Neural cell (in vitro differentiated cells): ENCODE data around the gene MED13L.

Source experiments
- CTCF ChIP-seq: fragments of 450-650 bp; IDR thresholded peaks from 2 replicates; pipeline ENCODE4 v1.5.1; 2014; ENCODE audit warnings: antibody characterized with exemption, mild to moderate bottlenecking, moderate library complexity; ENCODE audit not compliant: poor library complexity, severe bottlenecking
- EP300 ChIP-seq: fragments of 450-650 bp; conservative IDR thresholded peaks from 2 replicates; pipeline ENCODE4 v1.6.1; 2014; ENCODE audit warnings: antibody characterized with exemption, mild to moderate bottlenecking, moderate library complexity; ENCODE audit not compliant: poor library complexity, severe bottlenecking
- MXI1 ChIP-seq: fragments of 450-650 bp; conservative IDR thresholded peaks from 2 replicates; pipeline ENCODE4 v1.6.1; 2014; ENCODE audit warnings: antibody characterized with exemption, mild to moderate bottlenecking; ENCODE audit not compliant: poor library complexity, severe bottlenecking
- RAD21 ChIP-seq: fragments of 450-650 bp; conservative IDR thresholded peaks from 2 replicates; pipeline ENCODE4 v1.6.1; 2014; ENCODE audit warnings: antibody characterized with exemption, mild to moderate bottlenecking, moderate library complexity
- SMC3 ChIP-seq: fragments of 450-650 bp; conservative IDR thresholded peaks from 2 replicates; pipeline ENCODE4 v1.6.1; 2014; ENCODE audit warnings: antibody characterized with exemption, mild to moderate bottlenecking, moderate library complexity; ENCODE audit not compliant: poor library complexity
- TAF1 ChIP-seq: IDR thresholded peaks from 2 replicates; pipeline ENCODE4 v1.6.1; 2012; ENCODE audit warnings: low read depth

DNA sequence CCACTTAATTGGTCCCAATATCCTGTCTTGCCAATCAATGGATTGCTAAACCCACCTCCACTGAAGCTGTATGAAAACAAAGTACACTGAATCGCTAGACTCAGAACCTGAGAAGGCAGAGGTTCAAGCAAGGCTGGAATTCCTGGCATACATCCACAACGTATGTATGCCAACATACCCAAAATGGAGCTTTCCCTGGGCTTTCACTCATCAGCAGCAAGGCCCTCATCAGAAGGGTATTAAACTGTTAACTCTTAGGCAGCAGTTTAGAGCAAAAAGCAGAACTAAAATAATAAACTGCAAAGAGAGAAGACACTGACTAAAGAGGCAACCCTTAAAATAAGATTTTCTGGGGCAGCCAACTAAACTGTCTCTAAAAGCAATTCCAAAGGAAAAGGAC lies 13.6 kb downstream of the MED13L start:
- no peak for TF ChIP-seq EP300
- no peak for TF ChIP-seq MXI1
- no peak for TF ChIP-seq CTCF
- TF ChIP-seq SMC3 = no peak
- TF ChIP-seq TAF1 = no peak
- no peak for TF ChIP-seq RAD21
